ENCODE measurements around the gene P2RX3.

The P2RX3 gene

GRCh38 chr11:57370251-57370650 is 32.1 kb downstream of the P2RX3 start:
- no peak for TF ChIP-seq CTCF (IDR thresholded peaks at IDR 0.05; ENCODE audit: control insufficient read depth, extremely low read depth, insufficient read depth)
- no peak overlapping the region for H3K4me3 ChIP-seq (ENCODE audit: low read depth, low read length)

GRCh38 chr11:57370941-57371340 is 32.8 kb downstream of the P2RX3 start:
- no peak for TF ChIP-seq CTCF (IDR thresholded peaks at IDR 0.05; ENCODE audit: control insufficient read depth, extremely low read depth, insufficient read depth)
- no peak overlapping the region for H3K4me3 ChIP-seq (ENCODE audit: low read depth, low read length)
- DNase-seq (ENCODE audit: low read depth): no peak

More at GRCh38 chr11:57370251-57370650, 32.1 kb downstream of the P2RX3 start:
- DNase-seq (ENCODE audit: low read depth): no peak

- no peak for DNase-seq (ENCODE audit: low read depth)
- H3K4me3 ChIP-seq (ENCODE audit: low read depth, low read length): no peak overlapping the region
- no peak for TF ChIP-seq CTCF (IDR thresholded peaks at IDR 0.05; ENCODE audit: control insufficient read depth, extremely low read depth, insufficient read depth)
These were observed 35.0 kb downstream of the P2RX3 start for GRCh38 chr11:57373146-57373545.

GRCh38 chr11:57374966-57375365 is 36.8 kb downstream of the P2RX3 start:
- no peak for TF ChIP-seq CTCF (IDR thresholded peaks at IDR 0.05; ENCODE audit: control insufficient read depth, extremely low read depth, insufficient read depth)
- no peak for DNase-seq (ENCODE audit: low read depth)
- H3K4me3 ChIP-seq (ENCODE audit: low read depth, low read length): no peak overlapping the region

GRCh38 chr11:57375490-57375889 is 37.3 kb downstream of the P2RX3 start:
- H3K4me3 ChIP-seq (ENCODE audit: low read depth, low read length): no peak overlapping the region
- no peak for DNase-seq (ENCODE audit: low read depth)
- no peak for TF ChIP-seq CTCF (IDR thresholded peaks at IDR 0.05; ENCODE audit: control insufficient read depth, extremely low read depth, insufficient read depth)

GRCh38 chr11:57376095-57377090 is 38.2 kb downstream of the P2RX3 start:
- no peak for TF ChIP-seq CTCF (IDR thresholded peaks at IDR 0.05; ENCODE audit: control insufficient read depth, extremely low read depth, insufficient read depth)
- H3K4me3 ChIP-seq (ENCODE audit: low read depth, low read length): no peak overlapping the region
- no peak for DNase-seq (ENCODE audit: low read depth)

Data from LNCaP clone FGC (cell line).